OCI-LY3 (cell line): ENCODE results near the gene RBM22.

ENCODE experiments used
- CTCF ChIP-seq: fragments of 200-600, 300-600 bp; sonication (generic); IDR thresholded peaks from 2 replicates; pipeline ENCODE4 v1.5.1; 2014; ENCODE audit warnings: antibody characterized with exemption, low read length, low read depth
- EZH2phosphoT487 ChIP-seq: fragments of 200-600 bp; shearing (Covaris generic); IDR thresholded peaks from 2 replicates; pipeline ENCODE4 v1.6.1; 2018; ENCODE audit warnings: antibody characterized with exemption, mixed run types, low read depth

GRCh38 chr5:150690760-150691159 is 10.1 kb downstream of the RBM22 start:
- TF ChIP-seq CTCF = no peak
- TF ChIP-seq EZH2phosphoT487 = no peak
